ENCODE results near the gene NAP1L4. TPM values are rescaled to one million over a fixed set of nuclear protein-coding genes. Genes with fewer than 3 reads are reported as not detected.

Gene NAP1L4
- total RNA-seq, 1 experiment from 2014 or later = 212 TPM

DNA sequence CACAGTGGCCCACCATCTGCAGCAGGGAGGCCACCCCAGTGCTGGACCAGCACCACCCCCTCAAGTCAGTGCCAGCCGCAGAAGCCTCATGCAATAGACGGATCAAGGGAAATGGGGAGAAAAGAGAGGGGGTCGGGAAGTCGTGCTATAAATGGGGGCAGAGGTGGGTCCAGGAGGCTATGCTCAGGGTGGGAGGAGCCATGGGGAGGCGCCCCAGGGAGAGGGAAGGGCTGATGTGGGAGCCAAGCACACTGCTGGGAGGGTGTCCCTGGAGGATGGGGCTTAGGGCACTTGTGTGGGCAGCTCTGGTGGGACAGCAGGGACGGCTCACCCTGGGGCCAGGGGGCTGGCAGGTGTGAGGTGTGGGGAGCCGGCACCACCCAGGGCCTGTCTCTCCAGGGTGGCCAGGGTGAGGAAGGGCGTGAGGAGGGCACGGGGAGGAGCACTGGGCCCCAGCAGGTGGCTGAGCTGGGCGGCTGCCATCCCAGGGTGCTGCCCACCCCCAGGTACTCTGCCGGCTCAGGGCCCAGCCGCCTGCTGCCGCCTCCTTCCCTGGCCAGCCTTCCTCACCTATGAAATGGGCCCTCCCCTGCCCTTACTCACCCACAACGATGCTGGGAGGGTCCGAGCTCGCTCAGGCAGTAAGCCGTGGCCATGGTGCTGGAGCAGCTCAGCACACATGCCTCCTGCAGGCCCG lies 80.9 kb downstream of the NAP1L4 start:
- peaks cover 6% of the 10 kb centered on the region for H3K27me3 Mint-ChIP-seq (ENCODE audit: low read depth)
- no peak overlapping the region for H3K4me3 Mint-ChIP-seq
- H2BK20ac ChIP-seq (ENCODE audit: low read depth, low read length, poor library complexity, severe bottlenecking) = no peak overlapping the region
- peaks cover 2% of the 10 kb centered on the region for H4K20me1 ChIP-seq (ENCODE audit: control insufficient read depth, insufficient read depth, insufficient read length)
- H3K79me2 ChIP-seq (ENCODE audit: insufficient read depth, low read length) = no peaks in the 10 kb centered on the region
- no peak overlapping the region for H2AK5ac ChIP-seq (ENCODE audit: insufficient read length, low read length)
- no peak overlapping the region for H3T11ph ChIP-seq (ENCODE audit: low read length)
- no peak overlapping the region for H2AFZ ChIP-seq (ENCODE audit: low read length)
- no peak overlapping the region for H3K27ac ChIP-seq (ENCODE audit: insufficient read length, low read depth, low read length)
- H2BK15ac ChIP-seq (ENCODE audit: low read depth, low read length) = no peak overlapping the region
- H3K14ac ChIP-seq (ENCODE audit: insufficient read depth, low read length) = no peak overlapping the region; the same call in 1 of the 2 replicates
- no peak overlapping the region for H3K18ac ChIP-seq (ENCODE audit: insufficient read length, low read depth, low read length)
- no peak overlapping the region for H4K5ac ChIP-seq (ENCODE audit: insufficient read length, low read depth, low read length)
- no peak overlapping the region for H3K23ac ChIP-seq (ENCODE audit: insufficient read length, low read depth, low read length)
- H3K27ac Mint-ChIP-seq = no peak overlapping the region
- H3K79me1 ChIP-seq (ENCODE audit: insufficient read depth, low read depth, low read length, poor library complexity, severe bottlenecking) = no peaks in the 10 kb centered on the region
- H3K9ac ChIP-seq (ENCODE audit: extremely low read depth, insufficient read length, low read length) = no peak overlapping the region
- no peak overlapping the region for H3K4ac ChIP-seq (ENCODE audit: low read depth, low read length)
- no peak for DNase-seq
- H3K36me3 Mint-ChIP-seq (ENCODE audit: insufficient read depth in 1 of 3, low read depth in 3 of 3) = peaks cover 0 to 5% (median 3%) of the 10 kb centered on the region in 3 experiments; a peak in 3 of 7 replicates
- H3K9me3 Mint-ChIP-seq = peaks cover 0 to 7% of the 10 kb centered on the region in 2 experiments; a peak in 2 of 5 replicates
- H3K4me2 ChIP-seq (ENCODE audit: insufficient read depth, insufficient read length, low read length) = no peak overlapping the region
- no peak overlapping the region for H2BK5ac ChIP-seq (ENCODE audit: insufficient read length, low read length)
- H3K4me1 Mint-ChIP-seq = peaks cover 10% of the 10 kb centered on the region in 2 experiments; a peak in 3 of 4 replicates
- no peaks in the 10 kb centered on the region for H3K23me2 ChIP-seq (ENCODE audit: insufficient read length, low read depth, low read length, poor library complexity, severe bottlenecking)
- H3K9me3 ChIP-seq (ENCODE audit: control insufficient read depth, low read depth, low read length) = no peaks in the 10 kb centered on the region
- no peaks in the 10 kb centered on the region for H3K27me3 ChIP-seq (ENCODE audit: insufficient read depth, low read length)
- no peak overlapping the region for H2BK120ac ChIP-seq (ENCODE audit: low read depth, low read length, poor library complexity, severe bottlenecking)
- no peak overlapping the region for H3K56ac ChIP-seq (ENCODE audit: insufficient read length, low read depth, low read length)
- no peak overlapping the region for H4K8ac ChIP-seq (replicated peaks; ENCODE audit: insufficient read length, low read depth, low read length)
- no peak overlapping the region for H2BK12ac ChIP-seq (ENCODE audit: insufficient read length, low read depth, low read length)
- no CpG with 5 or more reads among the region's 18 CpGs for WGBS (ENCODE audit: extremely low coverage, insufficient read length, low lambda C conversion rate)
- no peak overlapping the region for H4K91ac ChIP-seq (ENCODE audit: insufficient read length, low read depth, low read length)
- TF ChIP-seq, protein P1, sequence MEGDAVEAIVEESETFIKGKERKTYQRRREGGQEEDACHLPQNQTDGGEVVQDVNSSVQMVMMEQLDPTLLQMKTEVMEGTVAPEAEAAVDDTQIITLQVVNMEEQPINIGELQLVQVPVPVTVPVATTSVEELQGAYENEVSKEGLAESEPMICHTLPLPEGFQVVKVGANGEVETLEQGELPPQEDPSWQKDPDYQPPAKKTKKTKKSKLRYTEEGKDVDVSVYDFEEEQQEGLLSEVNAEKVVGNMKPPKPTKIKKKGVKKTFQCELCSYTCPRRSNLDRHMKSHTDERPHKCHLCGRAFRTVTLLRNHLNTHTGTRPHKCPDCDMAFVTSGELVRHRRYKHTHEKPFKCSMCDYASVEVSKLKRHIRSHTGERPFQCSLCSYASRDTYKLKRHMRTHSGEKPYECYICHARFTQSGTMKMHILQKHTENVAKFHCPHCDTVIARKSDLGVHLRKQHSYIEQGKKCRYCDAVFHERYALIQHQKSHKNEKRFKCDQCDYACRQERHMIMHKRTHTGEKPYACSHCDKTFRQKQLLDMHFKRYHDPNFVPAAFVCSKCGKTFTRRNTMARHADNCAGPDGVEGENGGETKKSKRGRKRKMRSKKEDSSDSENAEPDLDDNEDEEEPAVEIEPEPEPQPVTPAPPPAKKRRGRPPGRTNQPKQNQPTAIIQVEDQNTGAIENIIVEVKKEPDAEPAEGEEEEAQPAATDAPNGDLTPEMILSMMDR (conservative IDR thresholded peaks at IDR 0.05) = no peak
- no peaks in the 10 kb centered on the region for H3K4me1 ChIP-seq (ENCODE audit: insufficient read depth, low read length)

Measured in H9 (cell line).